ENCODE results near the gene NPRL2. TPM values are rescaled to one million over a fixed set of nuclear protein-coding genes. Genes with fewer than 3 reads are reported as not detected.
A peak's percentile ranks its signal among the peaks of the same experiment; 100 is the strongest.

Gene NPRL2
- total and polyA plus RNA-seq, 9 of the 15 experiments (the other 6 are each of a cell fraction or from before 2014, with no cell fraction given) = 17.4 to 40.4 (median 24.4) TPM

DNA sequence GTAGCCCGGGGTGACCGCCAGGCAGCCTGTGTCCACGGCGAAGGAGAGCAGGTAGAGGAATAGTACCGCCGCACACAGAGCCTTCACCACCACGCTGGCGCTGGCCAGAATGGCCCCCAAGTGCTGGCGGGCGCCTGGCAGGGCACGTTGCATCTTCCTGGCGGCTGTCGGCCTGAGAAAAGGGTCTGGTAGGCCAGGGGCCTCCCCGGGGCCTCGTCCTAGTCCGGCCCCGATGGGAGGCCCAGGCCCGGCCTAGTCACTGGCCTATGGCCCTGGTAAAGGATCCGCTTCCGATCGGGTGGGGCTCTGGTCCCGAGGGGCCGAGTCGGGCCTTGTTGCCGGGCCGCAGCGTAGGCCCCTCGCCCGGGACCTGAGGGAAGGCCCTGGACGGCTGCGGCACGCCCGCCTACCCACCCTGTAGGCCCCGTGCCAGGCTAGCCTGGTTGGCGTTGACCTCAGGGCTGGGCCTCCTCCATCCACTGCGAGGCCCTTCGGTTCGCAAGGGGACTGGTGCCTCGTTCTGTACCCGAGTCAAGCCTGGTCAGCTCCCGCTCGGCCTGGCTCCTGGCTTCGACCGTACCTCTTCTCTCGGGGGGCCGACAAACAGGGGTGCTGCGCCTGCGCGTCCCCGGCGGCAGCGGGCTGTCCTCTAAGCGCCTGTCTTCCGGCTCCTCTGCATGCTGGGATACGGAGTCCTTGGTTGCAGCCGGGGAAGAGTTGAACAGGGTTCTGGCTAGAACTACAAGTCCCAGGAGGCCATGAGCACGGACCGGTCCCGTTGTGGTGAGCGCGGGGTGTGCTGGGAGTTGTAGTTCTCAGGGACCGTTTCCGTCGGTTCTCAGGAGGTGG lies 8.6 kb upstream of the NPRL2 start, which contains the start of gene TMEM115 (continued):
- TF ChIP-seq ZNF766 (CRISPR knock-in tag; conservative IDR thresholded peaks at IDR 0.05) (peak; percentile 93), SOX6 (IDR thresholded peaks at IDR 0.05) (no peak), SAFB (IDR thresholded peaks at IDR 0.05; ENCODE audit: borderline replicate concordance, low read depth, low read length) (no peak), GABPB1 (CRISPR knock-in tag; IDR thresholded peaks at IDR 0.05) (peak; percentile 92), BRD9 (IDR thresholded peaks at IDR 0.05; ENCODE audit: low read depth, partially characterized antibody) (no peak), BHLHE40 (IDR thresholded peaks at IDR 0.05; ENCODE audit: low read length) (0 out of 2 replicates have a peak, but pooled peaks have one; percentile 3), MBD2 (IDR thresholded peaks at IDR 0.05; ENCODE audit: borderline replicate concordance, low read depth) (peak; percentile 97), YY1 (IDR thresholded peaks at IDR 0.05; ENCODE audit: borderline replicate concordance in 1 of 3, control insufficient read depth in 1 of 3, extremely low read depth in 1 of 3, insufficient read depth in 3 of 3, insufficient read length in 1 of 3, insufficient replicate concordance in 2 of 3, low read depth in 1 of 3, low read length in 2 of 3) (peak in 1 of 3 experiments; percentile 71), HDGF (IDR thresholded peaks at IDR 0.05) (no peak), HCFC1 (IDR thresholded peaks at IDR 0.05; ENCODE audit: low read depth, low read length) (peak; percentile 99), ZNF197 (CRISPR knock-in tag; IDR thresholded peaks at IDR 0.05; ENCODE audit: low read depth) (peak; percentile 80), CREM (IDR thresholded peaks at IDR 0.05; ENCODE audit: low read depth) (peak; percentile 96)
- TF ChIP-seq, protein P1, sequence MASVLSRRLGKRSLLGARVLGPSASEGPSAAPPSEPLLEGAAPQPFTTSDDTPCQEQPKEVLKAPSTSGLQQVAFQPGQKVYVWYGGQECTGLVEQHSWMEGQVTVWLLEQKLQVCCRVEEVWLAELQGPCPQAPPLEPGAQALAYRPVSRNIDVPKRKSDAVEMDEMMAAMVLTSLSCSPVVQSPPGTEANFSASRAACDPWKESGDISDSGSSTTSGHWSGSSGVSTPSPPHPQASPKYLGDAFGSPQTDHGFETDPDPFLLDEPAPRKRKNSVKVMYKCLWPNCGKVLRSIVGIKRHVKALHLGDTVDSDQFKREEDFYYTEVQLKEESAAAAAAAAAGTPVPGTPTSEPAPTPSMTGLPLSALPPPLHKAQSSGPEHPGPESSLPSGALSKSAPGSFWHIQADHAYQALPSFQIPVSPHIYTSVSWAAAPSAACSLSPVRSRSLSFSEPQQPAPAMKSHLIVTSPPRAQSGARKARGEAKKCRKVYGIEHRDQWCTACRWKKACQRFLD (CRISPR knock-in tag; IDR thresholded peaks at IDR 0.05) = peak; percentile 77; the same call in 1 of the 2 replicates
- TF ChIP-seq, protein P2, sequence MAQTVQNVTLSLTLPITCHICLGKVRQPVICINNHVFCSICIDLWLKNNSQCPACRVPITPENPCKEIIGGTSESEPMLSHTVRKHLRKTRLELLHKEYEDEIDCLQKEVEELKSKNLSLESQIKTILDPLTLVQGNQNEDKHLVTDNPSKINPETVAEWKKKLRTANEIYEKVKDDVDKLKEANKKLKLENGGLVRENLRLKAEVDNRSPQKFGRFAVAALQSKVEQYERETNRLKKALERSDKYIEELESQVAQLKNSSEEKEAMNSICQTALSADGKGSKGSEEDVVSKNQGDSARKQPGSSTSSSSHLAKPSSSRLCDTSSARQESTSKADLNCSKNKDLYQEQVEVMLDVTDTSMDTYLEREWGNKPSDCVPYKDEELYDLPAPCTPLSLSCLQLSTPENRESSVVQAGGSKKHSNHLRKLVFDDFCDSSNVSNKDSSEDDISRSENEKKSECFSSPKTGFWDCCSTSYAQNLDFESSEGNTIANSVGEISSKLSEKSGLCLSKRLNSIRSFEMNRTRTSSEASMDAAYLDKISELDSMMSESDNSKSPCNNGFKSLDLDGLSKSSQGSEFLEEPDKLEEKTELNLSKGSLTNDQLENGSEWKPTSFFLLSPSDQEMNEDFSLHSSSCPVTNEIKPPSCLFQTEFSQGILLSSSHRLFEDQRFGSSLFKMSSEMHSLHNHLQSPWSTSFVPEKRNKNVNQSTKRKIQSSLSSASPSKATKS (CRISPR knock-in tag; IDR thresholded peaks at IDR 0.05) = no peak
- TF ChIP-seq, protein P3, sequence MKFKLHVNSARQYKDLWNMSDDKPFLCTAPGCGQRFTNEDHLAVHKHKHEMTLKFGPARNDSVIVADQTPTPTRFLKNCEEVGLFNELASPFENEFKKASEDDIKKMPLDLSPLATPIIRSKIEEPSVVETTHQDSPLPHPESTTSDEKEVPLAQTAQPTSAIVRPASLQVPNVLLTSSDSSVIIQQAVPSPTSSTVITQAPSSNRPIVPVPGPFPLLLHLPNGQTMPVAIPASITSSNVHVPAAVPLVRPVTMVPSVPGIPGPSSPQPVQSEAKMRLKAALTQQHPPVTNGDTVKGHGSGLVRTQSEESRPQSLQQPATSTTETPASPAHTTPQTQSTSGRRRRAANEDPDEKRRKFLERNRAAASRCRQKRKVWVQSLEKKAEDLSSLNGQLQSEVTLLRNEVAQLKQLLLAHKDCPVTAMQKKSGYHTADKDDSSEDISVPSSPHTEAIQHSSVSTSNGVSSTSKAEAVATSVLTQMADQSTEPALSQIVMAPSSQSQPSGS (CRISPR knock-in tag; IDR thresholded peaks at IDR 0.05) = no peak
- TF ChIP-seq, protein P4, sequence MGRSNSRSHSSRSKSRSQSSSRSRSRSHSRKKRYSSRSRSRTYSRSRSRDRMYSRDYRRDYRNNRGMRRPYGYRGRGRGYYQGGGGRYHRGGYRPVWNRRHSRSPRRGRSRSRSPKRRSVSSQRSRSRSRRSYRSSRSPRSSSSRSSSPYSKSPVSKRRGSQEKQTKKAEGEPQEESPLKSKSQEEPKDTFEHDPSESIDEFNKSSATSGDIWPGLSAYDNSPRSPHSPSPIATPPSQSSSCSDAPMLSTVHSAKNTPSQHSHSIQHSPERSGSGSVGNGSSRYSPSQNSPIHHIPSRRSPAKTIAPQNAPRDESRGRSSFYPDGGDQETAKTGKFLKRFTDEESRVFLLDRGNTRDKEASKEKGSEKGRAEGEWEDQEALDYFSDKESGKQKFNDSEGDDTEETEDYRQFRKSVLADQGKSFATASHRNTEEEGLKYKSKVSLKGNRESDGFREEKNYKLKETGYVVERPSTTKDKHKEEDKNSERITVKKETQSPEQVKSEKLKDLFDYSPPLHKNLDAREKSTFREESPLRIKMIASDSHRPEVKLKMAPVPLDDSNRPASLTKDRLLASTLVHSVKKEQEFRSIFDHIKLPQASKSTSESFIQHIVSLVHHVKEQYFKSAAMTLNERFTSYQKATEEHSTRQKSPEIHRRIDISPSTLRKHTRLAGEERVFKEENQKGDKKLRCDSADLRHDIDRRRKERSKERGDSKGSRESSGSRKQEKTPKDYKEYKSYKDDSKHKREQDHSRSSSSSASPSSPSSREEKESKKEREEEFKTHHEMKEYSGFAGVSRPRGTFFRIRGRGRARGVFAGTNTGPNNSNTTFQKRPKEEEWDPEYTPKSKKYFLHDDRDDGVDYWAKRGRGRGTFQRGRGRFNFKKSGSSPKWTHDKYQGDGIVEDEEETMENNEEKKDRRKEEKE (IDR thresholded peaks at IDR 0.05; ENCODE audit: borderline replicate concordance in 1 of 2, control insufficient read depth in 1 of 2, low read depth in 2 of 2, low read length in 1 of 2) = no peak
- TF ChIP-seq, protein P5, sequence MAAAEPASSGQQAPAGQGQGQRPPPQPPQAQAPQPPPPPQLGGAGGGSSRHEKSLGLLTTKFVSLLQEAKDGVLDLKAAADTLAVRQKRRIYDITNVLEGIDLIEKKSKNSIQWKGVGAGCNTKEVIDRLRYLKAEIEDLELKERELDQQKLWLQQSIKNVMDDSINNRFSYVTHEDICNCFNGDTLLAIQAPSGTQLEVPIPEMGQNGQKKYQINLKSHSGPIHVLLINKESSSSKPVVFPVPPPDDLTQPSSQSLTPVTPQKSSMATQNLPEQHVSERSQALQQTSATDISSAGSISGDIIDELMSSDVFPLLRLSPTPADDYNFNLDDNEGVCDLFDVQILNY (CRISPR knock-in tag; IDR thresholded peaks at IDR 0.05) = no peak

All from K562 (cell line).